Osteoblast (primary cell): ENCODE results near the gene RAB11B. TPM values are rescaled to one million over a fixed set of nuclear protein-coding genes. Genes with fewer than 3 reads are reported as not detected.

Experiments
- DNase-seq: peaks from one replicate; pipeline ENCODE4 v3.0.0; 2011; ENCODE audit warnings: low spot score, mixed read lengths; ENCODE audit not compliant: insufficient read length; ENCODE audit errors: missing footprints
- H2AFZ ChIP-seq: 2 replicates; pipeline ENCODE4 v1.6.0; 2011; ENCODE audit warnings: mild to moderate bottlenecking, low read length
- H3K27ac ChIP-seq: 2 replicates; pipeline ENCODE4 v1.5.1; 2011; ENCODE audit warnings: mild to moderate bottlenecking, low read depth, low read length, moderate library complexity
- H3K27me3 ChIP-seq: 2 replicates; pipeline ENCODE4 v1.6.0; 2012; ENCODE audit warnings: mild to moderate bottlenecking, control low read depth, inconsistent platforms, low read length, moderate library complexity; ENCODE audit not compliant: insufficient read depth
- H3K36me3 ChIP-seq: 2 replicates; pipeline ENCODE4 v1.5.1; 2011; ENCODE audit warnings: mild to moderate bottlenecking, low read length, control low read depth, moderate library complexity; ENCODE audit not compliant: insufficient read depth
- H3K4me1 ChIP-seq: 2 replicates; pipeline ENCODE4 v1.5.1; 2011; ENCODE audit warnings: mild to moderate bottlenecking, low read length, control low read depth, moderate library complexity; ENCODE audit not compliant: insufficient read depth
- H3K4me2 ChIP-seq: 2 replicates; pipeline ENCODE4 v1.6.0; 2011; ENCODE audit warnings: mild to moderate bottlenecking, low read length; ENCODE audit not compliant: insufficient read depth
- H3K4me3 ChIP-seq: fragments of 200-600 bp; sonication (generic); 3 replicates; pipeline ENCODE4 v1.5.1; 2012; ENCODE audit warnings: mild to moderate bottlenecking, low read length, inconsistent platforms; ENCODE audit not compliant: insufficient read depth
- H3K79me2 ChIP-seq: 2 replicates; pipeline ENCODE4 v1.6.0; 2012; ENCODE audit warnings: mild to moderate bottlenecking, low read length, control low read depth, inconsistent platforms; ENCODE audit not compliant: insufficient read depth
- H3K9me3 ChIP-seq: 2 replicates; pipeline ENCODE4 v1.5.1; 2011; ENCODE audit warnings: low read depth, low read length, control low read depth
- H4K20me1 ChIP-seq: 2 replicates; pipeline ENCODE4 v1.6.0; 2012; ENCODE audit warnings: mild to moderate bottlenecking, low read length, control low read depth; ENCODE audit not compliant: insufficient read depth
- CTCF ChIP-seq: IDR thresholded peaks from 2 replicates; pipeline ENCODE4 v1.5.1; 2011; ENCODE audit warnings: mild to moderate bottlenecking, low read depth, low read length, moderate library complexity; ENCODE audit errors: extremely low read depth
- small RNA-seq: library from RNA; depleted of rRNA; stranded (forward); fragments of <200 nt; gene quantifications from one replicate; pipeline ENCODE3, GENCODE V24; 2012
- total RNA-seq: library from RNA; depleted of rRNA; stranded (reverse); fragments of >200 nt; gene quantifications from 2 replicates; pipeline ENCODE4 v1.2.3, GENCODE V29; 2012

The RAB11B gene
- total RNA-seq, 1 donor = 24.2 TPM

- no peaks in the 10 kb centered on the region for H3K9me3 ChIP-seq
- peaks cover 35% of the 10 kb centered on the region for H3K36me3 ChIP-seq
- H3K4me2 ChIP-seq = no peak overlapping the region
- H3K27me3 ChIP-seq = no peaks in the 10 kb centered on the region
- peaks cover 98% of the 10 kb centered on the region for H3K79me2 ChIP-seq
- peaks cover 13% of the 10 kb centered on the region for H3K4me1 ChIP-seq
- DNase-seq = no peak
- no peak for TF ChIP-seq CTCF
- no peak overlapping the region for H2AFZ ChIP-seq
- no peak overlapping the region for H3K4me3 ChIP-seq
- no peak overlapping the region for H3K27ac ChIP-seq
- H4K20me1 ChIP-seq = peaks cover 90% of the 10 kb centered on the region
These were observed 62.4 kb downstream of the RAB11B start for GRCh38 chr19:8452446-8453123.

GRCh38 chr19:8453616-8454015 is 63.5 kb downstream of the RAB11B start:
- no peak for DNase-seq
- Histone ChIP-seq H3K79me2 (peaks cover 98% of the 10 kb centered on the region), H3K4me1 (peaks cover 23% of the 10 kb centered on the region), H3K9me3 (no peaks in the 10 kb centered on the region), H3K36me3 (peaks cover 35% of the 10 kb centered on the region), H3K4me2 (no peak overlapping the region), H3K27me3 (no peaks in the 10 kb centered on the region), H2AFZ (no peak overlapping the region), H4K20me1 (peaks cover 92% of the 10 kb centered on the region), H3K4me3 (no peak overlapping the region), H3K27ac (no peak overlapping the region)
- TF ChIP-seq CTCF = no peak

Small RNAs within 50 kb of the gene (small RNA-seq; reads per million reads assigned to genes)
- 0.60 reads per million for gene MIR4999

Other genes starting within 250 kb of the RAB11B start
- not detected in 2 replicates for gene FBN3, start 240.8 kb upstream of the RAB11B start, total RNA-seq
- gene CERS4, start 181.0 kb upstream of the RAB11B start, total RNA-seq = 1.5 and 4.0 TPM in 2 replicates
- 18.6 and 22.8 TPM in 2 replicates for gene CD320, start 82.0 kb upstream of the RAB11B start, total RNA-seq
- 9.0 and 18.3 TPM in 2 replicates for gene NDUFA7, start 69.0 kb upstream of the RAB11B start, total RNA-seq
- 177 and 180 TPM in 2 replicates for gene RPS28, start 68.9 kb upstream of the RAB11B start, total RNA-seq
- 0.59 TPM in 1 of 2 replicates, not detected in the other for gene KANK3, start 47.1 kb upstream of the RAB11B start, total RNA-seq
- 1.1 and 1.2 TPM in 2 replicates for gene ANGPTL4, start 26.2 kb upstream of the RAB11B start, total RNA-seq
- 69.8 and 72.5 TPM in 2 replicates for gene MARCHF2, start 22.9 kb downstream of the RAB11B start, total RNA-seq
- 37.7 and 39.4 TPM in 2 replicates for gene HNRNPM, start 54.6 kb downstream of the RAB11B start, total RNA-seq
- under 0.01 TPM in 1 of 2 replicates, not detected in the other for gene PRAM1, start 112.3 kb downstream of the RAB11B start, total RNA-seq
- 2.9 and 6.9 TPM in 2 replicates for gene ZNF414, start 123.8 kb downstream of the RAB11B start, total RNA-seq
- under 0.01 and 0.72 TPM in 2 replicates for gene MYO1F, start 187.1 kb downstream of the RAB11B start, total RNA-seq
- gene ADAMTS10, start 220.4 kb downstream of the RAB11B start, total RNA-seq = 49.6 and 56.3 TPM in 2 replicates
- not detected in 2 replicates for gene NFILZ, start 240.3 kb downstream of the RAB11B start, total RNA-seq